ENCODE measurements around the gene POU2F1. TPM values are rescaled to one million over a fixed set of nuclear protein-coding genes. Genes with fewer than 3 reads are reported as not detected.

POU2F1 gene
- total RNA-seq, 2 experiments from 2014 or later, result 12.7 to 14.0 TPM

GRCh38 chr1:167423684-167424619 is 203.3 kb downstream of the POU2F1 start:
- ChIA-PET POLR2A (no interaction called here), CTCF (no interaction called here)

GRCh38 chr1:167425482-167425881 is 204.8 kb downstream of the POU2F1 start:
- POLR2A ChIA-PET, result no interaction called here

GRCh38 chr1:167426716-167427115 is 206.0 kb downstream of the POU2F1 start:
- ChIA-PET CTCF (no interaction called here), POLR2A (no interaction called here)

More at GRCh38 chr1:167425482-167425881, 204.8 kb downstream of the POU2F1 start:
- CTCF ChIA-PET, result interaction anchor here (0.6 to 1.2 kb wide), 2 partner anchors 9 to 114 kb away, joined by 3 to 4 read pairs; no protein-coding TSS in a partner anchor

- POLR2A ChIA-PET, result no interaction called here
- CTCF ChIA-PET, result interaction anchor here (0.5 kb wide), 1 partner anchor 1547 kb away, joined by 3 read pairs; no protein-coding TSS in a partner anchor
Observed at GRCh38 chr1:167427848-167428247, 207.2 kb downstream of the POU2F1 start.

- ChIA-PET POLR2A (no interaction called here), CTCF (no interaction called here)
Observed at GRCh38 chr1:167428395-167428794, 207.7 kb downstream of the POU2F1 start.

- ChIA-PET POLR2A (no interaction called here), CTCF (interaction anchor here (1.0 kb wide), 1 partner anchor 50 kb away, joined by 3 read pairs; no protein-coding TSS in a partner anchor)
Observed at GRCh38 chr1:167429612-167430011, 208.9 kb downstream of the POU2F1 start.

GRCh38 chr1:167430134-167430848 is 209.6 kb downstream of the POU2F1 start:
- CTCF ChIA-PET, result interaction anchor here (0.6 to 0.7 kb wide), 2 partner anchors 29 to 355 kb away, joined by 3 read pairs; no protein-coding TSS in a partner anchor
- POLR2A ChIA-PET, result no interaction called here

GRCh38 chr1:167430849-167431242 is 210.2 kb downstream of the POU2F1 start:
- CTCF ChIA-PET, result interaction anchor here (0.6 to 0.7 kb wide), 2 partner anchors 30 to 356 kb away, joined by 3 read pairs; no protein-coding TSS in a partner anchor
- POLR2A ChIA-PET, result no interaction called here

- ChIA-PET POLR2A (no interaction called here), CTCF (no interaction called here)
Observed at GRCh38 chr1:167431261-167431908, 210.7 kb downstream of the POU2F1 start.

- ChIA-PET CTCF (interaction anchor here (1.1 kb wide), 1 partner anchor 74 kb away, joined by 3 read pairs; no protein-coding TSS in a partner anchor), POLR2A (no interaction called here)
Observed at GRCh38 chr1:167431909-167432650, 211.4 kb downstream of the POU2F1 start.

GRCh38 chr1:167432780-167433179 is 212.1 kb downstream of the POU2F1 start:
- CTCF ChIA-PET, result interaction anchor here (1.1 kb wide), 1 partner anchor 73 kb away, joined by 3 read pairs; no protein-coding TSS in a partner anchor
- POLR2A ChIA-PET, result no interaction called here

- ChIA-PET POLR2A (no interaction called here), CTCF (interaction anchor here (0.9 to 1.0 kb wide), 2 partner anchors 23 to 107 kb away, joined by 3 read pairs; no protein-coding TSS in a partner anchor)
Observed at GRCh38 chr1:167433884-167434283, 213.2 kb downstream of the POU2F1 start.

- POLR2A ChIA-PET, result no interaction called here
- CTCF ChIA-PET, result interaction anchor here (0.9 to 1.0 kb wide), 2 partner anchors 22 to 106 kb away, joined by 3 read pairs; no protein-coding TSS in a partner anchor
Observed at GRCh38 chr1:167434306-167434705, 213.6 kb downstream of the POU2F1 start.

- ChIA-PET POLR2A (no interaction called here), CTCF (no interaction called here)
Observed at GRCh38 chr1:167435484-167435883, 214.8 kb downstream of the POU2F1 start.

- POLR2A ChIA-PET, result interaction anchor here (0.6 to 1.0 kb wide), 2 partner anchors 9 to 262 kb away, joined by 4 to 5 read pairs; no protein-coding TSS in a partner anchor
- CTCF ChIA-PET, result interaction anchor here (0.9 to 1.8 kb wide), 5 partner anchors 9 to 373 kb away, joined by 3 to 5 read pairs (median 3); no protein-coding TSS in a partner anchor
Observed at GRCh38 chr1:167438171-167439138, 217.8 kb downstream of the POU2F1 start.

- CTCF ChIA-PET, result interaction anchor here (1.1 to 1.8 kb wide), 3 partner anchors 8 to 101 kb away, joined by 3 to 5 read pairs (median 4); no protein-coding TSS in a partner anchor
- POLR2A ChIA-PET, result interaction anchor here (0.6 kb wide), 1 partner anchor 61 kb away, joined by 4 read pairs; no protein-coding TSS in a partner anchor
Observed at GRCh38 chr1:167439301-167439988, 218.8 kb downstream of the POU2F1 start.

GRCh38 chr1:167440345-167440744 is 219.7 kb downstream of the POU2F1 start:
- POLR2A ChIA-PET, result no interaction called here
- CTCF ChIA-PET, result no interaction called here

All from activated CD8-positive, alpha-beta memory T cell treated with anti-CD3 and anti-CD28 coated beads for 36 hours (primary cell).